CD4-positive, alpha-beta T cell treated with Interleukin-6 for 4 hours (primary cell): ENCODE data around the gene HS6ST2.
"Not testable (repeated sequence)": the region's sequence is repeated elsewhere in the genome, so short reads cannot be mapped to it uniquely, and the experiment has no call there.

Source experiments
- DNase-seq: peaks from one replicate; pipeline ENCODE4 v3.0.0-alpha.2; 2020; ENCODE audit warnings: mixed read lengths

Gene HS6ST2

GRCh38 chrX:132940727-132941327, 17.6 kb downstream of the HS6ST2 start:
- DNase-seq, result no peak

GRCh38 chrX:132933170-132933569, 25.3 kb downstream of the HS6ST2 start:
- DNase-seq, result no peak

- no peak for DNase-seq
These were observed 34.0 kb downstream of the HS6ST2 start for GRCh38 chrX:132924426-132924825.

GRCh38 chrX:132918523-132918922, 39.9 kb downstream of the HS6ST2 start:
- no peak for DNase-seq

GRCh38 chrX:132916349-132916748, 42.1 kb downstream of the HS6ST2 start:
- no peak for DNase-seq

GRCh38 chrX:132909643-132910042, 48.8 kb downstream of the HS6ST2 start:
- no peak for DNase-seq

GRCh38 chrX:132908891-132909290, 49.5 kb downstream of the HS6ST2 start:
- DNase-seq, result no peak

- no peak for DNase-seq
These were observed 57.7 kb downstream of the HS6ST2 start for GRCh38 chrX:132900633-132901293.

- DNase-seq, result no peak
These were observed 70.9 kb downstream of the HS6ST2 start for GRCh38 chrX:132887569-132887968.

- DNase-seq, result no peak
These were observed 75.0 kb downstream of the HS6ST2 start for GRCh38 chrX:132883358-132883915.

GRCh38 chrX:132880753-132881152, 77.7 kb downstream of the HS6ST2 start:
- DNase-seq, result not testable (repeated sequence)

- no peak for DNase-seq
These were observed 80.4 kb downstream of the HS6ST2 start for GRCh38 chrX:132877954-132878536.

- no peak for DNase-seq
These were observed 81.7 kb downstream of the HS6ST2 start for GRCh38 chrX:132876523-132877338.

- no peak for DNase-seq
These were observed 82.5 kb downstream of the HS6ST2 start for GRCh38 chrX:132875650-132876522.

GRCh38 chrX:132862562-132862961, 95.9 kb downstream of the HS6ST2 start:
- no peak for DNase-seq

GRCh38 chrX:132861076-132861475, 97.4 kb downstream of the HS6ST2 start:
- no peak for DNase-seq

GRCh38 chrX:132860200-132860599, 98.2 kb downstream of the HS6ST2 start:
- DNase-seq, result no peak

GRCh38 chrX:132858018-132858417, 100.4 kb downstream of the HS6ST2 start:
- no peak for DNase-seq

- DNase-seq, result no peak
These were observed 102.6 kb downstream of the HS6ST2 start for GRCh38 chrX:132855780-132856341.

- no peak for DNase-seq
These were observed 105.4 kb downstream of the HS6ST2 start for GRCh38 chrX:132853040-132853439.

GRCh38 chrX:132848296-132848970, 110.0 kb downstream of the HS6ST2 start:
- no peak for DNase-seq
